Osteoblast (primary cell): ENCODE measurements around the gene CNKSR2. TPM values are rescaled to one million over a fixed set of nuclear protein-coding genes. Genes with fewer than 3 reads are reported as not detected.

Experiments
- DNase-seq: peaks from one replicate; pipeline ENCODE4 v3.0.0; 2011; ENCODE audit warnings: low spot score, mixed read lengths; ENCODE audit not compliant: insufficient read length; ENCODE audit errors: missing footprints
- H2AFZ ChIP-seq: 2 replicates; pipeline ENCODE4 v1.6.0; 2011; ENCODE audit warnings: mild to moderate bottlenecking, low read length
- H3K27ac ChIP-seq: 2 replicates; pipeline ENCODE4 v1.5.1; 2011; ENCODE audit warnings: mild to moderate bottlenecking, low read depth, low read length, moderate library complexity
- H3K27me3 ChIP-seq: 2 replicates; pipeline ENCODE4 v1.6.0; 2012; ENCODE audit warnings: mild to moderate bottlenecking, control low read depth, inconsistent platforms, low read length, moderate library complexity; ENCODE audit not compliant: insufficient read depth
- H3K36me3 ChIP-seq: 2 replicates; pipeline ENCODE4 v1.5.1; 2011; ENCODE audit warnings: mild to moderate bottlenecking, low read length, control low read depth, moderate library complexity; ENCODE audit not compliant: insufficient read depth
- H3K4me1 ChIP-seq: 2 replicates; pipeline ENCODE4 v1.5.1; 2011; ENCODE audit warnings: mild to moderate bottlenecking, low read length, control low read depth, moderate library complexity; ENCODE audit not compliant: insufficient read depth
- H3K4me2 ChIP-seq: 2 replicates; pipeline ENCODE4 v1.6.0; 2011; ENCODE audit warnings: mild to moderate bottlenecking, low read length; ENCODE audit not compliant: insufficient read depth
- H3K4me3 ChIP-seq: fragments of 200-600 bp; sonication (generic); 3 replicates; pipeline ENCODE4 v1.5.1; 2012; ENCODE audit warnings: mild to moderate bottlenecking, low read length, inconsistent platforms; ENCODE audit not compliant: insufficient read depth
- H3K79me2 ChIP-seq: 2 replicates; pipeline ENCODE4 v1.6.0; 2012; ENCODE audit warnings: mild to moderate bottlenecking, low read length, control low read depth, inconsistent platforms; ENCODE audit not compliant: insufficient read depth
- H3K9me3 ChIP-seq: 2 replicates; pipeline ENCODE4 v1.5.1; 2011; ENCODE audit warnings: low read depth, low read length, control low read depth
- H4K20me1 ChIP-seq: 2 replicates; pipeline ENCODE4 v1.6.0; 2012; ENCODE audit warnings: mild to moderate bottlenecking, low read length, control low read depth; ENCODE audit not compliant: insufficient read depth
- total RNA-seq: library from RNA; depleted of rRNA; stranded (reverse); fragments of >200 nt; gene quantifications from 2 replicates; pipeline ENCODE4 v1.2.3, GENCODE V29; 2012
- TF ChIP-seq, protein P1 (sequence below): IDR thresholded peaks from 2 replicates; pipeline ENCODE4 v1.5.1; 2011; ENCODE audit warnings: mild to moderate bottlenecking, low read depth, low read length, moderate library complexity; ENCODE audit errors: extremely low read depth

Gene CNKSR2
- total RNA-seq, 1 donor, result 1.8 TPM

DNA sequence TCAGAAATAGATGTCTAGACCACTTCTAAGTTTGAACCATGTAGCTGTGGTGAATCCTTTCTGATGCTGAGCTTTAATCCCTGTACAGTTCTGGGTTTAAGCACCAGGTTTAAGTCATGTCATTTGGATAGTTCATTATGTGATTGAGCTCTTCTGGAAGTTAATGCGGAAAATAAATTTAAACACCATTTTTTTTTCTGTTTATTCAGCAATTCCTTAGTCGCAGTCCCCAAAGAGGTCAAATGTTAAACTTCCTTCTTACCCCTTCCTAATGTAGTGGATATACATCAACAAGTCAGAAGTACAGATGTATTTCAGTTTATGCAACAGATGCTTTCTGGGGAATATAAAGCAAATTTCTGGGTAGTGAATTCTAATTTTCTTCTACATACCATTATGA lies 52.9 kb downstream of the CNKSR2 start:
- H3K79me2 ChIP-seq, result no peaks in the 10 kb centered on the region
- no peaks in the 10 kb centered on the region for H4K20me1 ChIP-seq
- DNase-seq, result no peak
- H3K27me3 ChIP-seq, result no peaks in the 10 kb centered on the region
- no peaks in the 10 kb centered on the region for H3K9me3 ChIP-seq
- H3K36me3 ChIP-seq, result no peaks in the 10 kb centered on the region
- no peaks in the 10 kb centered on the region for H3K4me1 ChIP-seq
- no peak overlapping the region for H3K4me2 ChIP-seq
- TF ChIP-seq, protein P1, sequence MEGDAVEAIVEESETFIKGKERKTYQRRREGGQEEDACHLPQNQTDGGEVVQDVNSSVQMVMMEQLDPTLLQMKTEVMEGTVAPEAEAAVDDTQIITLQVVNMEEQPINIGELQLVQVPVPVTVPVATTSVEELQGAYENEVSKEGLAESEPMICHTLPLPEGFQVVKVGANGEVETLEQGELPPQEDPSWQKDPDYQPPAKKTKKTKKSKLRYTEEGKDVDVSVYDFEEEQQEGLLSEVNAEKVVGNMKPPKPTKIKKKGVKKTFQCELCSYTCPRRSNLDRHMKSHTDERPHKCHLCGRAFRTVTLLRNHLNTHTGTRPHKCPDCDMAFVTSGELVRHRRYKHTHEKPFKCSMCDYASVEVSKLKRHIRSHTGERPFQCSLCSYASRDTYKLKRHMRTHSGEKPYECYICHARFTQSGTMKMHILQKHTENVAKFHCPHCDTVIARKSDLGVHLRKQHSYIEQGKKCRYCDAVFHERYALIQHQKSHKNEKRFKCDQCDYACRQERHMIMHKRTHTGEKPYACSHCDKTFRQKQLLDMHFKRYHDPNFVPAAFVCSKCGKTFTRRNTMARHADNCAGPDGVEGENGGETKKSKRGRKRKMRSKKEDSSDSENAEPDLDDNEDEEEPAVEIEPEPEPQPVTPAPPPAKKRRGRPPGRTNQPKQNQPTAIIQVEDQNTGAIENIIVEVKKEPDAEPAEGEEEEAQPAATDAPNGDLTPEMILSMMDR, result no peak
- H3K27ac ChIP-seq, result no peak overlapping the region
- H2AFZ ChIP-seq, result no peak overlapping the region
- H3K4me3 ChIP-seq, result no peak overlapping the region

- no peak for DNase-seq
- Histone ChIP-seq H3K4me1 (no peaks in the 10 kb centered on the region), H3K36me3 (no peaks in the 10 kb centered on the region), H3K9me3 (no peaks in the 10 kb centered on the region), H3K27ac (no peak overlapping the region), H3K4me3 (no peak overlapping the region), H3K27me3 (no peaks in the 10 kb centered on the region), H4K20me1 (no peaks in the 10 kb centered on the region), H3K79me2 (no peaks in the 10 kb centered on the region), H2AFZ (no peak overlapping the region), H3K4me2 (no peak overlapping the region)
- TF ChIP-seq, protein P1, result no peak
Measured at GRCh38 chrX:21437036-21437435, 62.8 kb downstream of the CNKSR2 start.

GRCh38 chrX:21438792-21439191 lies 64.6 kb downstream of the CNKSR2 start:
- TF ChIP-seq, protein P1, result no peak
- no peak overlapping the region for H3K4me3 ChIP-seq
- no peak overlapping the region for H3K27ac ChIP-seq
- no peaks in the 10 kb centered on the region for H3K36me3 ChIP-seq
- H3K4me2 ChIP-seq, result no peak overlapping the region
- DNase-seq, result no peak
- H3K9me3 ChIP-seq, result no peaks in the 10 kb centered on the region
- H3K27me3 ChIP-seq, result no peaks in the 10 kb centered on the region
- H2AFZ ChIP-seq, result no peak overlapping the region
- no peaks in the 10 kb centered on the region for H4K20me1 ChIP-seq
- H3K79me2 ChIP-seq, result no peaks in the 10 kb centered on the region
- no peaks in the 10 kb centered on the region for H3K4me1 ChIP-seq

- Histone ChIP-seq H3K27ac (no peak overlapping the region), H3K4me1 (no peaks in the 10 kb centered on the region), H3K4me2 (no peak overlapping the region), H2AFZ (no peak overlapping the region), H3K4me3 (no peak overlapping the region), H4K20me1 (no peaks in the 10 kb centered on the region), H3K36me3 (no peaks in the 10 kb centered on the region), H3K27me3 (no peaks in the 10 kb centered on the region), H3K79me2 (no peaks in the 10 kb centered on the region), H3K9me3 (no peaks in the 10 kb centered on the region)
- TF ChIP-seq, protein P1, result no peak
- DNase-seq, result no peak
Measured at GRCh38 chrX:21440911-21441310, 66.7 kb downstream of the CNKSR2 start.
